Stimulated activated CD4-positive, alpha-beta T cell treated with anti-CD3 and anti-CD28 coated beads, Interleukin-15, amount 100 ng/mL, for 24 hours (primary cell): Measurements from ENCODE around the gene S1PR4.

ENCODE experiments used
- DNase-seq: peaks from one replicate; pipeline ENCODE4 v3.0.0-alpha.2; 2020

Gene S1PR4

GRCh38 chr19:3178377-3178972 lies at the start of gene S1PR4:
S1PR4 (plus strand) TSS chr19:3178769; CDS start chr19:3178793, 24 bp downstream.
- peak; percentile 75 for DNase-seq

- no peak for DNase-seq
Observed at GRCh38 chr19:3129112-3129511, 49.5 kb upstream of the S1PR4 start.

GRCh38 chr19:3131168-3131567 lies 47.4 kb upstream of the S1PR4 start:
- DNase-seq: no peak

- peak; percentile 89 for DNase-seq
Observed at GRCh38 chr19:3132971-3133792, 45.4 kb upstream of the S1PR4 start.

- no peak for DNase-seq
Observed at GRCh38 chr19:3133793-3134116, 44.8 kb upstream of the S1PR4 start.

- peak; percentile 60 for DNase-seq
Observed at GRCh38 chr19:3135961-3136683, 42.4 kb upstream of the S1PR4 start, which contains the start of gene GNA15. GNA15 (plus strand) TSS chr19:3136033; CDS start chr19:3136451, 418 bp downstream.

- no peak for DNase-seq
Observed at GRCh38 chr19:3136684-3137055, 41.9 kb upstream of the S1PR4 start.

- DNase-seq: no peak
Observed at GRCh38 chr19:3137119-3137518, 41.5 kb upstream of the S1PR4 start.

GRCh38 chr19:3138268-3138667 lies 40.3 kb upstream of the S1PR4 start:
- no peak for DNase-seq

GRCh38 chr19:3140667-3141038 lies 37.9 kb upstream of the S1PR4 start:
- no peak for DNase-seq

- DNase-seq: peak; percentile 75
Observed at GRCh38 chr19:3142292-3142670, 36.3 kb upstream of the S1PR4 start.

GRCh38 chr19:3142781-3143337 lies 35.7 kb upstream of the S1PR4 start:
- no peak for DNase-seq

GRCh38 chr19:3145909-3146676 lies 32.5 kb upstream of the S1PR4 start:
- no peak for DNase-seq

- peak; percentile 77 for DNase-seq
Observed at GRCh38 chr19:3146677-3147100, 31.9 kb upstream of the S1PR4 start.

- DNase-seq: no peak
Observed at GRCh38 chr19:3148503-3148902, 30.1 kb upstream of the S1PR4 start.

GRCh38 chr19:3149089-3149488 lies 29.5 kb upstream of the S1PR4 start:
- no peak for DNase-seq

GRCh38 chr19:3149526-3150505 lies 28.8 kb upstream of the S1PR4 start:
- no peak for DNase-seq

GRCh38 chr19:3150739-3151329 lies 27.7 kb upstream of the S1PR4 start:
- no peak for DNase-seq

GRCh38 chr19:3151563-3152418 lies 26.8 kb upstream of the S1PR4 start:
- DNase-seq: no peak

GRCh38 chr19:3152419-3152780 lies 26.2 kb upstream of the S1PR4 start:
- DNase-seq: no peak
